Activated CD4-positive, CD25-positive, alpha-beta regulatory T cell (primary cell): ENCODE results near the gene ECHS1.
"Not testable (repeated sequence)": the region's sequence is repeated elsewhere in the genome, so short reads cannot be mapped to it uniquely, and the experiment has no call there.

ENCODE experiments used
- DNase-seq, 4 experiments: peaks; one replicate each; lab custom pipeline; 2025; lab: John Stamatoyannopoulos, UW

Gene ECHS1

DNA sequence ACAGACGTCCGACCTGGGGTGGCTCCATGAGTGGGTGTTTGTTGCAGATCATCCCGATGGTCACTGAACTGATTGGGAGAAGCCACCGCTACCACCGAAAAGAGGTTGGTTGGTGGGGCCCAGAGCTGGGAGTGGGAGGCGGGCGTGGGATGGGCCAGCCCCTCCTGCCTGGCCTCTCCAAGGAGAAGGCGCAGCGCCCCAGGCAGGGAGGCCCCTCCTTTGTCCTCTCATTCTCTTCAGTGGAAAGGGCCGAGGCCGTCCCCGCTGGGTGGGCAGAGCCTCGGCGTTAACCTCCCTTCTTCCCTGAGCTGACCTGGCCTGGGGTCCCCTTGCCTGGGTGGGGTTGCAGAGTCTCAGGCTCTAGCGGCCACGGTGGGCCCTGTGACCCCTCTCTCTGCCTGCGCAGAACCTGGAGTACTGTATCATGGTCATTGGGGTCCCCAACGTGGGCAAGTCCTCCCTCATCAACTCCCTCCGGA lies 26.0 kb upstream of the ECHS1 start:
- no peak for DNase-seq

DNA sequence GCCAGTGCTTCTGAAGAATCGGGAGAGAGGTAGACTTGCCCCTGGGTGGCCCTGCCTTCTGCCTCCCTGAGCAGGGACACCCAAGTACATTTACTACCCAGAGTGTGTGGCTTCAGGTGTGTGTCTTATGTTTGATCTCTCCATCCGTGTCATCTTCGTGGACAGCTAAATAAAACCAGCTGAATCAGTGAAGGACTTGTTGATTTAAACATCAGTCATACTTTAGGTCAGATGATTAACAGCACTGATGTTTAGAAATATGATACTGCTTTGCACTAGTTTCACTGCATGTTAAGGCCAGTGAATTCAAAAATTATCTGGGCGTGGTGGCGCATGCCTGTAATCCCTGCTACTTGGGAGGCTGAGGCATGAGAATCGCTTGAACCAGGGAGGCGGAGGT lies 24.8 kb upstream of the ECHS1 start:
- DNase-seq = no peak

DNA sequence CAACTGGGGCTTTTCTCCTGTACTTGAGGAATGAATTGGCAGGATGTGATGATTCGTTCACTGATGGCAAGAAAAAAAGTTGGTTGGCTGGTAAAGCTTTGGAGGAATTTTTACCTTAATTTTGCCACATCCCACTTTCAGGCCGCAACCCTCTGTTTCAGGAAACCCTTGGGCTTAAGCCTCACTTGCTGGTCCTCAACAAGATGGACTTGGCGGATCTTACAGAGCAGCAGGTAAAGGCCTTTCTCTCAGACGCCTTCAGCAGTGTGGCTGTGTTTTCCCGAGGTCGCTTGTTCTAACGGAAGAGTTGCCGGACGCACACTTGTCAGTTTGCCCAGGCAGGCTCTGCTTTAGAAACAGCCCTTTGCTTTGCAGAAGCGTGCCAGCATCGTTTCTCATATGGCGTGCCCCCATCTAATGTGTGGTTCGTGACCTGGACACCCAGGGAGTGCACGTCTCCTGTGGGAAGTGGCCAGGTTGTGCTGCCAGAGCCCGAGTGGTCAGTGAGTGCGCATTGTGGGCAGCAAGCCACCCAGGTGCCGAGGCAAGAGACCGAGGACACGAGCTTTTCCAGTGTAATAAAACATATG lies 23.0 kb upstream of the ECHS1 start:
- DNase-seq = no peak

DNA sequence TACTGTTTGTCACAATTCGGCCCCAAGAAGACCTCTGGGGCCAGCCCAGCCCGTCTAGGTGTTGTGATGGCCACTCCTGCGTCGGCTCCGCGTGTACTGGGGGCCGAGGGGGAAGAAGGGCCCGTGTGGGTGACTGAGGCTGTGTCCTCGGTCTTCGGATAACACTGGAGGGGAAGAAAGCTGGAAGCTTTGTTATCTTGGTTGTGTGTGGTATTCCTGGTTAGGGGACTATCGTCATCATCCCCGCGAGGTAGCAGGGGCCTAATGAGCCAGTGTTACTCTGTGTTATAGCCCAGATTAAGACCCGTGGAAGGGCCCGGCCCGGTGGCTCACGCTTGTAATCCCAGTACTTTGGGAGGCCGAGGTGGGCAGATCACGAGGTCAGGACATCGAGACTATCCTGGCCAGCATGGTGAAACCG lies 21.7 kb upstream of the ECHS1 start:
- DNase-seq = no peak

DNA sequence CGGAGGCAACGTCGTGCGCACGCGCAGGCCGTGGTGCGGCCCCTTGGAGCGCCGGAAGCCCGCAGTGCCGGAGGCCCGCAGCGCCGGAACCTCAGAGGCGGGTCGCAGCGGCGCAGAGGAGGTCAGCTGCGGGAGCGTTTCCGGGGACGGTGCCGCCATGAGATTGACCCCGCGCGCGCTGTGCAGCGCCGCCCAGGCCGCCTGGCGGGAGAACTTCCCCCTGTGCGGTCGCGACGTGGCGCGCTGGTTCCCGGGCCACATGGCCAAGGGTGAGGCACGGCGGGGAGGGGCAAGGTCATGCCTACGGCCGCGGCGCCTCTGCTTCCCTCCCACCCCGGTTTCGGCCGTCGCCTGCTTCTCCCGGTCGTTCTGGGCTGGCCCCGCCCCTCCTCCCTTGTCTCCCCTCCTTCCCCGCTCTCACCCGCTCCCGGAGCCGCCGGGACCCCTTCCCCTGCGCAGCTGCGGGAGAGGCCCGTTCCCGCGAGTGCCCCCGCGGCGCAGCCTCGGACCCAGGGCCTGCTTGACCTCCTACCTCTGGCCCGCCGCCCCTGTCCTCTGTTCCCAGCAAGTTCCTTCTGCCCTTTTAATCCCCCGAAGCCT lies 21.0 kb upstream of the ECHS1 start, which contains the start of gene MTG1:
Gene MTG1 (plus strand): TSS at position 94 of the 600 bp plus-strand sequence. CDS start 64 bp downstream, at position 158.
- DNase-seq = peak; percentile 85 to 88 (median 86)

DNA sequence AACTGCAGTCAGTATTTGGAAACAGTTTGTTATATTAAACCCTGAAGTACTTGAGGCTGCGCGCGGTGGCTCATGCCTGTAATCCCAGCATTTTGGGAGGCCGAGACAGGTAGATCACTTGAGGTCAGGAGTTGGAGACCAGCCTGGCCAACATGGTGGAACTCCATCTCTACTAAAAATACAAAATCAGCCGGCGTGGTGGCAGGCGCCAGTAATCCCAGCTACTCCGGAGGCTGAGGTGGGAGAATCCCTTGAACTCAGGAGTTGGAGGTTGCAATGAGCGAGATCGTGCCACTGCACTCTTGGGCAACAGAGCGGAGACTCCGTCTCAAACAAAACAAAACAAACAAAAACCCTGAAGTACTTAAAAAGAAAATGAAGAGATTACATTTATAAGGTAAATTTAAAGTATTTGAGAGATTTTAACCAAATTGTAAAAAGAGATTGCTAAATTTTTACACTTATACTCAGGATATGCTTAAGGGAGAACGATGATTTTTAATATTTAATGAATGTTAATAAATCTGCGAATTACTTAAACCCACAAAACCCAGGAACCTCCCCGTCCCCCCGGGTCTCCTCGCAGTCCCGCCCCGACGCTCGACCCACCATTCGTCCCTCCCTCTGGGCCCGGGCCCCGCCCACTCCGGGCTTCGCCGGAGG lies 20.4 kb upstream of the ECHS1 start:
- no peak for DNase-seq

DNA sequence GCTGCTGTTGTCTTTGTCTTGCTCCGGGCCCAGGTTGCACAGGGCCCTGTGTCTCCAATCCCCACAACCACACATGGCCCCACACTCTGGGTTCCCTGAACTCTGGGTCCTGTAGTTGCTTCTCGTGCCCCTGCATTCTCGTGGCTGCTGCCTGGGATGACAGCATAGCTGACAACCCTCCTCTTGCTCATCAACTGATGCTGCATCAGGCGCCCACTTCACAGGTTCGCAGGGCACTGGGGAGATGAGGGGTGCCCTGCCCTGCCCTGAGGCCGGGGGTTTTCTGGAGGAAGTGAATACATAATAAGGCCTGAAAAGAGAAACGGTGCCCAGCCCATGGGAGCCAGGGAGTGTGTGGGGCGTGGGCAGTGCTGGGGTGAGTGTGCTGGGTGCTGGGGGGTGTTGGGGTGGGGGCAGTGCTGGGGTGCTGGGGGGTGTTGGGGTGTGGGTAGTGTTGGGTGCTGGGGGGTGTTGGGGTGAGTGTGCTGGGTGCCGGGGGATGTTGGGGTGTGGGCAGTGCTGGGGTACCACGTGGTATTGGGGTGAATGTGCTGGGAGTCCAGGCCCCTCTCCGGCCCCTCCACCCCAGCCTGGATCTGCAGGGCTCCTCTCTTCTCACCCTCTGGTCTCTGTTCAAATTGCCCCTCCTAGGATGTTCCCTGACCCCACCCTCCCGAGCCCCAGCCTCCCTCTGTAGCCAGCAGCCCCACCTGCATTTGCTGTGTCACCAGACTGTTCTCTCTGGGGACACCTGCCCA lies 18.8 kb upstream of the ECHS1 start:
- no peak for DNase-seq

DNA sequence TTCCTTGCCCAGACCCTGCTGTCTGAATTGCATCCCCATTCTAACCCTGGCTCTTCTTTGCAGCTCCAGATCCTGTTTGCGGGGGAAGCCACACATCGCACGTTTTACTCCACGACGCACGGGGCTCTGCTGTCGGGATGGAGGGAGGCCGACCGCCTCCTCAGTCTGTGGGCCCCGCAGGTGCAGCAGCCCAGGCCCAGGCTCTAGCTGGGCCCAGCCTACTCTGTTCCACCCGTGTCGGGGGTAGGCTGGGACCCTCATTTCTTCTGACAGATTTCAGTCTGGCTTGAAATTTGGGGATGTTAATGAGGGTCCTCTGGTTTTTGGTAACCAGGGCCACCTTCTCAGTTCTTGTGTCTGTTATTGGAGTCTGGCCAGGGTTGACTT lies 18.1 kb upstream of the ECHS1 start:
- no peak for DNase-seq

DNA sequence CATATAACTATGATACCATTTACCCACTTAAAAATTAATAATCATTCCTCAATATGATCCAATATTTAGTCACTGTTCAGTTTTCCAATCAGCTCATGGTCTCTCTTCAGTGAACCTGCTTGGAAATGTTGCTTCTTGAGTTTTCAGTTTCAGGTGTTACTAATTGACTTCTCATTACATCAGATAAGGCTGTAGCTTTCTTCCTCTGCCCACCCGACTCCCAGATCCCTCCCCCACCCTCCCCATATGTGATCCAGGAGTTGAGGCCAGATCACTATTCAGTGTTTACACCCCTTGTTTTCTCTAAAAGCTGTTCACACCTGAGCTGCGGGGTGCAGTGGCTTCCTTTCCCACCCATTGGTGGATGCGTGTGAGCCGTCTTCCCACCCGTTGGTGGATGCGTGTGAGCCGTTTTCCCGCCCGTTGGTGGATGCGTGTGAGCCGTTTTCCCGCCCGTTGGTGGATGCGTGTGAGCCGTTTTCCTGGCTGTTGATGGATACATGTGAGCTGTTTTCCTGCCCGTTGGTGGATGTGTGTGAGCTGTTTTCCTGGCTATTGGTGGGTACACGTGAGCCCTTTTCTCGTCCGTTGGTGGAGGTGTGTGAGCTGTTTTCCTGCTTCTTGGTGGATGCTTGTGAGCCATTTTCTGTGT lies 17.6 kb upstream of the ECHS1 start:
- DNase-seq = no peak

DNA sequence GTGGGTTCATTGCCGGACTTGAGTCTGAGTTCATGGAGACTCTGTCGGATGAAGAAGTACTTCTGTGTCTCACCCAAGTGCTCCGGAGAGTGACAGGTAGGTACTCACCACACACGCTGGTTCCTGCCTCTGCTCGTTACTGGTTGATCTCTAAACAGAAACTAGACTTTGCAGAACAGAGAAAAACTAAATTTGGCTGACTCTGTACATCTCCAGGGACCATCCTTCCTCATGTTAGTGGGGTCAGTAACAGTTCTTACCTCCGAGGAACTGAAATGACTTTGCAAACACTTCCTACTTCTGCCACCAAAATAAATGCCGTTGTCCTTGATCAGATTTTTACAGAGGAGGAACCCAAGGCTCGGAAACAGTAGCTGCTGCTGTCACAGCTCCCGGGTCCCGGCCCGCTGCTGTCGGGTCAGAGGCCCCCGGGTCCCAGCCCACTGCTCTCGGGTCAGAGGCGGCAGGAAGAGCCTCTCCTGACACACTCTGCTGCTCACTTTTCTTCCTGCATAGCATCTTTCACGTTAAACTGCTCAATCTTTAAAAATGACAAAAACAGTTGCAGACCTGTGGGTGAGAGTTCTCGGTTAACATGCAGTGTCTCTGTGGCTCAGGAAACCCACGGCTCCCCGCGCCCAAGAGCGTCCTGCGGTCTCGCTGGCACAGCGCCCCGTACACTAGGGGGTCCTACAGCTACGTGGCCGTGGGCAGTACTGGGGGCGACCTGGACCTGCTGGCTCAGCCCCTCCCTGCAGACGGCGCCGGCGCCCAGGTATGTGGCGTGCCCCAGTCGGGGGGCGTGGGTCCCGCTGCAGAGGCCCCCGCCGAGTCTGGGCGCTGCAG lies 16.0 kb upstream of the ECHS1 start:
- DNase-seq = no peak

DNA sequence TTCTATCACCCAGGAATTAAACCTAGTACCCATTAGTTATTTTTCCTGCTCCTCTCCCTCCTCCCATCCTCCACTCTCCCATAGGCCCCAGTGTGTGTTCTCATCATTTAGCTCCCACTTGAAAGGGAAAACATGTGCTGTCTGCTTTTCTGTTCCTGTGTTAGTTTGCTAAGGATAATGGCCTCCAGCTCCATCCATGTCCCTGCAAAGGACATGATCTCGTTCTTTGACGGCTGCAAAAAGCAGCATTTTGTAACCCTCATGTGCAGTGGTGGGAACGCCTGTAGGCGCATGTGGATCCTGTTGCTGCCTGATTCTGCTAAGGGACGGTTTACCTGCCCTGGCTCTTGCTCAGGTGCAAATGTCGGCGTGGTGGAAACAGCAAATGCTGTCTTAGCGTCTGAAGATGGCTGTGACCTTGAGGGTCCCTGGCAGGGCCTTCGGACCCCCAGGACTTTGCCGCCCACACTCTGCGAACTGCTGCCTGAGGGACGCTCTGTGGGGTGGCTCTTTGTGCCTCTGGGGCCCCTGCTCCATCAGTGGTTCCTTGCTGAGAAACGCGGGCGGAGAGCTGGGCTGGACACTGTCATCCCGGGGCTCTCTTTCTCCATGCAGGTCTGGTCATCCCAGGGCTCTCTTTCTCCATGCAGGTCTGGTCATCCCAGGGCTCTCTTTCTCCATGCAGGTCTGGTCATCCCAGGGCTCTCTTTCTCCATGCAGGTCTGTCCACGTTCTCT lies 15.2 kb upstream of the ECHS1 start:
- no peak for DNase-seq

DNA sequence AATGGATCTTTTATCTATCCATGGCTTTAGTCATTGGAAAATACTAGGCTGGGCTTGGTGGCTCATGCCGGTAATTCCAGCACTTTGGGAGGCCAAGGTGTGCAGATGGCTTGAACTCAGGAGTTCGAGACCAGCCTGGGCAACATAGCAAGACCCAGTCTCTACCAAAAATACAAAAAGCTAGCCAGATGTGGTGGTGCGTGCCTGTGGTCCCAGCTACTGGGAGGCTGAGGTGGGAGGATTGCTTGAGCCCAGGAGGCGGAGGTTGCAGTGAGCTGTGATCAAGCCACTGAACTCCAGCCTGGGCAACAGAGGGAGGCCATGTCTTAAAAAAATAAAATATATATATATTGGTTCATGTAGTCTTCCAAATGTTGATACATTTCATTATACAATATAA lies 13.8 kb upstream of the ECHS1 start:
- DNase-seq = not testable (repeated sequence)

DNA sequence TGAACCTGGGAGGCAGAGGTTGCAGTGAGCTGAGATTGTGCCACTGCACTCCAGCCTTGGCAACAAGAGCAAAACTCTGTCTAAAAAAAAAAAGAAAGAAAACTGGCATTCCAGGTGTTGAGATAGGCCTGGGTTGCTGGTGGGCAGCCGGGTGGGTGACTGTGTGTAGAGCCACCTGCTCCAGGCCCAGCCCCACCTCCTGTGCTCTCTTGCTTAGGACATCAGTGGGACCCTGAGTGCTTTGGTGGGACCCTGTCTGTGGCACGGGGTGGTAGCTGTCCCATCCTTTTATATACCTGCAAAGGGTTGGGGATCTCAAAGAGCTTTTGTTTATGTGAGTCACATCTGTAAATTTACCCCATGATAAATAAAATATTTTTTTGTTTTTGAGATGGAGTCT lies 12.1 kb upstream of the ECHS1 start:
- DNase-seq = no peak

DNA sequence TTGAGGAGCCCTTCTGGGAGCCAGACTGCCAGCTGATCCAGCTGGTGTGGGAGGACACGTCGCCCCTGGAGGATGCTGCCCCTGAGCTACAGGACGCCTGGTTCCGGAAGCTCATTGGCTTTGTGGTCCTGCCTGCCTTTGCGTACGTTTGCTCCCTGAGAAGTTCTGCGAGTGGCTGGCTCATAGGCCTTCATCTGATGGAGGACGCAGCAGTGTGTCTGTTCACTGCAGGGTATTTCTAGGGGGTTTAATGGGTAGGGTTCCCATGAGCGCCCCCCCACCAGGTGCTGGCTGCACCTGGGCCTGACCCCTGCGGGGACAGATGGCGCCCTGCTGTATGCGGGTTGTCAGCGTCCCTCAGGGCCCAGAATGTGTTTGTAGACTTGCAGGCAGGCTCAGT lies 10.9 kb upstream of the ECHS1 start:
- no peak for DNase-seq

DNA sequence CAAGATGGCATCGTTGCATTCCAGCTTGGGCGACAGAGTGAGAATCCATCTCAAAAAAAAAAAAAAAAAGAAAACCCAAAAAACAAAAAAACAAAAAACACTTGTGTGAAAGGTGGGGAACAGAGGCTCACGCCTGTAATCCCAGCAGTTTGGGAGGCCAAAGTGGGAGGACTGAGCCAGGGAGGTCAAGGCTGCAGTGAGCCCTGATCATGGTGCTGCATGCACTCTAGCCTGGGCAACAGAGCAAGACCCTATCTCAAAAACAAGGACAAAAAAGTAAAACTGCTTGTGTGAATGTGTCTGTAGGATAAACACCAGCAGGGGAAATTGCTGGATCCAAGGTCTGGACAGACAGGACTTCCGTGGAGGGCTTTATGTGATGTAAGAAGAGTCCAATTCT lies 10.4 kb upstream of the ECHS1 start:
- DNase-seq = no peak

DNA sequence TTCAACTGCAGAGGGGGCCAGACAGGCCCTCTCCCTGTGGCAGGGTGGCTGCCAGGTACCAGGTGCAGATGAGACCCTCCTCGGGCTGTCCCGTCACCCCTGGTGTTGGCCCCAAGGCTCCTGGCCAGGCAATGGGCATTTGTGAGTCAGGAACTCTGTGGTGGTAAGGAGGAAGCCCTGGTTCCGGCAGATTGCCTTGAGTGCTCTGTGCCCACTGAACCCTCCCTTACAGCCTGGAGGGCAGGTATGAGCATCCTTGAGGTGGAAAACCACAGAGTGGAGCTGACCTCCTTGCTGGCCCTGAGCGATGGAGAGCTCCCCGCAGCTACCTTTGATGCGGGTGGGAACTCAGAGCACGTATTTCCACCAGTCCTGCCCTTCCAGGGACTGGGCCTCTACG lies 7.9 kb upstream of the ECHS1 start:
- no peak for DNase-seq

DNA sequence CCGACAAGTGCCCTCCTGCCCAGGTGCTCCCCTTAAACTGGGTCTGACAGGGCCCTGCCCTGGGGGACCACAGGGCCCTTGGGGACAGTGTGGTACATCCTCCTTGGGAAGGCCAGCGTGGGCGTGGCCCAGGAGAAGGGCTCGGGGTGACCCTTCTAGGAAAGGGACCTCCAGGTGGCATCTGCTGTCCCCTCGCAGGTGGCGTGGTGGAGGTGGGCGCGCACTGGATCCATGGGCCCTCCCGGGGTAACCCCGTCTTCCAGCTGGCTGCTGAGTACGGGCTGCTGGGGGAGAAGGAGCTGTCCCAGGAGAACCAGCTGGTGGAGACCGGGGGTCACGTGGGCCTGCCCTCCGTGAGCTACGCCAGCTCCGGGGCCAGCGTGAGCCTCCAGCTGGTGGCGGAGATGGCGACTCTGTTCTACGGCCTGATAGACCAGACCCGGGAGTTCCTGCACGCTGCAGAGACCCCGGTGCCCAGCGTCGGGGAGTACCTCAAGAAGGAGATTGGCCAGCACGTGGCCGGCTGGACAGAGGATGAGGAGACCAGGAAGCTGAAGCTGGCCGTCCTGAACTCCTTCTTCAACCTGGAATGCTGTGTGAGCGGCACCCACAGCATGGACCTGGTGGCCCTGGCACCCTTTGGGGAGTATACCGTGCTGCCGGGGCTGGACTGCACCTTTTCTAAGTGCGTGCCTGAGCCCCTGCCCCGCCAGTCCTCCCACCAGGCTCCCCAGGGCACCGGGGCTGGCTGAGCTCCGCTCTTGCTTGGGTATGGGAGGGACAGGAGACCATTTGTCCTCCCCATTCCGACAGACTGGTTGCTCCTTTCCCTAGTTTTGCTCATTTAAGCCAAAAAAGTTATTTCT lies 6.9 kb upstream of the ECHS1 start:
- no peak for DNase-seq

DNA sequence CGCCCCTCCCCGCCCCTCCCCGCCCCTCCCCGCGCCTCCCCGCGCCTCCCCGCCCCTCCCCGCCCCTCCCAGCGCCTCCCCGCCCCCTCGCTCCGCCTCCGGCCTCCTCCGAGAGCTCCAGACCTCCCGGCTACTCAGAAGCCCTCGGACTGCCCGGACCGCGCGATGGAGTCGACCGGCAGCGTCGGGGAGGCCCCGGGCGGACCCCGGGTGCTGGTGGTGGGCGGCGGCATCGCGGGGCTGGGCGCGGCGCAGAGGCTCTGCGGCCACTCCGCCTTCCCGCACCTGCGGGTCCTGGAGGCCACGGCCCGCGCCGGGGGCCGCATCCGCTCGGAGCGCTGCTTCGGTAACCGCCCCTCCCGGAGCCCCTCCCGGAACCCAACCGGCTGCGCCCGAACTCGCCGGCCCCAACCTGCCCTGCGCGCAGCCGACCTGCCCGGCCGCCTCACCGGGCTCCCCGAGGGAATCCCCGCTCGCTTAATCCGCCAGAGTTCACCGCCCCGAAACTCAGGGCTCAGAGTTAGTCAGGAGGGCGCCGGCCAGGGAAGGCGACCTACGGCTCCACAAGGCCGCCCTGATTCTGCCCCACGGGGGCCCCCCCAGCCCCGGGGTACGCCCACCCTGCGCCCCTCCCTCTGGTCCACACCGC lies 6.1 kb upstream of the ECHS1 start, which contains the start of gene PAOX:
Gene PAOX (plus strand): TSS at position 111 of the 649 bp plus-strand sequence. CDS start 55 bp downstream, at position 166.
- peak in 1 of 4 experiments; percentile 20 for DNase-seq
